Gastrocnemius medialis (tissue), 4 donors: ENCODE measurements around the gene UTF1. TPM values are rescaled to one million over a fixed set of nuclear protein-coding genes. Genes with fewer than 3 reads are reported as not detected.

Experiments used
- ATAC-seq, 2 donors: fragments of 150-250 bp; one replicate each; pipeline ENCODE4 v1.9.1; 2016
- DNase-seq, 2 donors: peaks; one replicate each; pipeline ENCODE4 v3.0.0-alpha.2; 2019
- H3K27ac ChIP-seq, 4 donors: fragments of 200-600 bp; sonication (generic); 1 replicate in 1 of 4; 2 replicates in 3 of 4; pipeline ENCODE4 v1.5.1; 2016 to 2018; ENCODE audit warnings: mild to moderate bottlenecking in 2 of 4, moderate library complexity in 1 of 4
- H3K27me3 ChIP-seq, 3 donors: fragments of 200-600 bp; sonication (generic) in 2 of 3; 1 replicate in 1 of 3; 2 replicates in 2 of 3; pipeline versions ENCODE4 v1.5.1 to v1.6.0; 2016 to 2019; ENCODE audit warnings: mild to moderate bottlenecking in 1 of 3, moderate library complexity in 1 of 3
- H3K36me3 ChIP-seq, 2 donors: fragments of 200-600 bp; sonication (generic) in 1 of 2; one replicate each; pipeline ENCODE4 v1.5.1; 2017 to 2018
- H3K4me1 ChIP-seq, 2 donors: fragments of 200-600 bp; sonication (generic) in 1 of 2; one replicate each; pipeline ENCODE4 v1.5.1; 2016 to 2017; ENCODE audit warnings: mild to moderate bottlenecking in 2 of 2
- H3K4me3 ChIP-seq, 4 donors: fragments of 200-600 bp; sonication (generic) in 3 of 4; 1 replicate in 1 of 4; 2 replicates in 3 of 4; pipeline ENCODE4 v1.5.1; 2016 to 2019; ENCODE audit warnings: mild to moderate bottlenecking in 2 of 4
- H3K9me3 ChIP-seq, 3 donors: fragments of 200-600 bp; sonication (generic) in 2 of 3; 1 replicate in 1 of 3; 2 replicates in 2 of 3; pipeline ENCODE4 v1.5.1; 2016 to 2019
- CTCF ChIP-seq, 5 experiments: fragments of 450-650 bp in 3 of 5; fragments of 200-600 bp in 2 of 5; sonication (generic) in 2 of 5; IDR thresholded peaks in 4 of 5; conservative IDR thresholded peaks in 1 of 5; 1 replicate in 4 of 5; 2 replicates in 1 of 5; pipeline ENCODE4 v1.5.1; 2016 to 2019; ENCODE audit warnings: antibody characterized with exemption in 5 of 5, mild to moderate bottlenecking in 3 of 5, moderate library complexity in 3 of 5
- POLR2A ChIP-seq, 2 donors: fragments of 450-650 bp; IDR thresholded peaks; one replicate each; pipeline ENCODE4 v1.6.1; 2017; ENCODE audit warnings: antibody characterized with exemption in 2 of 2, mild to moderate bottlenecking in 2 of 2, moderate library complexity in 2 of 2
- in situ Hi-C, 4 donors: fragments of 200-750 bp; cut with MboI; loops; one replicate each; pipeline versions ENCODE4 v1.15.0 to v1.8.0; 2017; ENCODE audit warnings: low sequenced_read_pairs in 4 of 4
- intact Hi-C: fragments of 100-400 bp; cut with DNase I; formaldehyde crosslinking; loops from one replicate; pipeline ENCODE4 v1.15.1; 2023; ENCODE audit warnings: low total_unique reads
- total RNA-seq, 4 donors: library from RNA; depleted of rRNA; stranded (reverse); fragments of >200 nt; gene quantifications; one replicate each; pipeline versions ENCODE4 v1.1.0 to v1.2.3, GENCODE V29; 2016

UTF1 gene
- total RNA-seq, 4 donors from 2014 or later = not detected

GRCh38 chr10:133259602-133259989 is 29.6 kb downstream of the UTF1 start:
- Histone ChIP-seq H3K4me1 (peaks cover 22 to 27% of the 10 kb centered on the region in 2 donors), H3K9me3 (no peaks in the 10 kb centered on the region), H3K27me3 (no peaks in the 10 kb centered on the region), H3K4me3 (no peak overlapping the region), H3K36me3 (no peaks in the 10 kb centered on the region), H3K27ac (peak overlapping the region in 1 of 4 donors; percentile 1)
- ATAC-seq (no peak), DNase-seq (no peak)
- intact Hi-C loops (no loop called here), in situ Hi-C loops (no loop called here)
- TF ChIP-seq CTCF (IDR thresholded peaks at IDR 0.05 in 4 of 5, conservative IDR thresholded peaks at IDR 0.05 in 1 of 5) (no peak), POLR2A (IDR thresholded peaks at IDR 0.05) (peak in 1 of 2 donors; percentile 0)

GRCh38 chr10:133260895-133261725 is 31.1 kb downstream of the UTF1 start:
- peak overlapping the region; percentile 86 to 97 (median 95) for H3K27ac ChIP-seq
- in situ Hi-C loops (no loop called here), intact Hi-C loops (loop anchor here (2.0 to 5.0 kb wide), 2 partner anchors 48 to 131 kb away; partner anchors contain the start of genes MTG1, TUBGCP2 and ZNF511)
- no peaks in the 10 kb centered on the region for H3K9me3 ChIP-seq
- no peaks in the 10 kb centered on the region for H3K36me3 ChIP-seq
- no peaks in the 10 kb centered on the region for H3K27me3 ChIP-seq
- ATAC-seq = peak; percentile 76 to 77
- peaks cover 22 to 27% of the 10 kb centered on the region in 2 donors for H3K4me1 ChIP-seq
- peak overlapping the region; percentile 67 to 95 (median 80) for H3K4me3 ChIP-seq
- TF ChIP-seq POLR2A (IDR thresholded peaks at IDR 0.05) = no peak
- no peak for TF ChIP-seq CTCF (IDR thresholded peaks at IDR 0.05 in 4 of 5, conservative IDR thresholded peaks at IDR 0.05 in 1 of 5)
- DNase-seq = peak in 1 of 2 donors; percentile 59

- intact Hi-C loops = loop anchor here (2.0 to 5.0 kb wide), 2 partner anchors 47 to 130 kb away; partner anchors contain the start of genes MTG1, TUBGCP2 and ZNF511
- peak overlapping the region; percentile 67 to 95 (median 80) for H3K4me3 ChIP-seq
These were observed 31.8 kb downstream of the UTF1 start for GRCh38 chr10:133261726-133262325.

GRCh38 chr10:133262696-133263095 is 32.7 kb downstream of the UTF1 start:
- TF ChIP-seq CTCF (IDR thresholded peaks at IDR 0.05 in 4 of 5, conservative IDR thresholded peaks at IDR 0.05 in 1 of 5) (no peak), POLR2A (IDR thresholded peaks at IDR 0.05) (no peak)
- Histone ChIP-seq H3K27me3 (no peaks in the 10 kb centered on the region), H3K9me3 (no peaks in the 10 kb centered on the region), H3K27ac (no peak overlapping the region), H3K4me3 (no peak overlapping the region), H3K36me3 (no peaks in the 10 kb centered on the region), H3K4me1 (peaks cover 22% of the 10 kb centered on the region in 2 donors)
- in situ Hi-C loops = no loop called here
- ATAC-seq = no peak
- intact Hi-C loops = loop anchor here (5.0 kb wide), 1 partner anchor 130 kb away; the partner anchor contains the start of gene MTG1
- DNase-seq = no peak

More at GRCh38 chr10:133261726-133262325, 31.8 kb downstream of the UTF1 start:
- DNase-seq (peak; percentile 76 to 86), ATAC-seq (peak; percentile 85 to 87)
- peaks cover 22 to 27% of the 10 kb centered on the region in 2 donors for H3K4me1 ChIP-seq
- H3K27ac ChIP-seq = peak overlapping the region; percentile 86 to 97 (median 95)
- TF ChIP-seq POLR2A (IDR thresholded peaks at IDR 0.05) (peak; percentile 64 to 69), CTCF (IDR thresholded peaks at IDR 0.05 in 4 of 5, conservative IDR thresholded peaks at IDR 0.05 in 1 of 5) (no peak)
- in situ Hi-C loops = no loop called here
- no peaks in the 10 kb centered on the region for H3K9me3 ChIP-seq
- no peaks in the 10 kb centered on the region for H3K27me3 ChIP-seq
- H3K36me3 ChIP-seq = no peaks in the 10 kb centered on the region
